ENCODE data around the gene KMT2D.
A peak's percentile ranks its signal among the peaks of the same experiment; 100 is the strongest.
"Not testable (repeated sequence)": the region's sequence is repeated elsewhere in the genome, so short reads cannot be mapped to it uniquely, and the experiment has no call there.

The KMT2D gene

DNA sequence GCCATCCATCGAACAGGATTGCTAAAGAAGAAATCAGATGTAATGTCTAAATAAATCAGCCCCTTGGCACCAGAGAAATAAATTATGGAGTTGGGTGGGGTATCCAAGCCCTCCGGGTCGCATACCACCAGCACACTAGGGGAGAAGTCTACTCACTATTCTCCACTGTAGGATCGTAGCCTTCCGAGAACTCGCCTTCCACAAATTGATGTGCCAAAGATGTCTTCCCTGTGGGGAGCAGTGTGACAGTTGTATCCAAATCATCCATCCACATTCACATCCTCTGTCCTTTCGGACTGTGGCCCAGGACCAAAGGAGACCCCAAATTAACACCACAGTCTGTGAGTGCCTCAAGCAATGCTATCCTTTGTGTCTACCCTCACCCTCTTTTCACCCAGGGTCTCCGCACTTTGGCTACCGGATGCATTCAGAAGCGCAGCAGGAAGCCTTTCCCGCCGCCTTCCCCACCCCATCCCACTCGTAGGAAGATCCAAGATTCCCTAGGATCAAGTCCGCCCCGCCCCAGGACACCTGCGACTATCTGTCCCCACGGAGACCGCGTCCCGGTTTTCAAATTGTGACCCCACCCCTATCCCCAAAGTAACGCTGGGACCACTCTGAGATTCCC is 8.4 kb upstream of the KMT2D start:
- peak overlapping the region; percentile 94 for H3K4me3 ChIP-seq (ENCODE audit: control insufficient read depth, low read depth, low read length)
- TF ChIP-seq, protein P1, sequence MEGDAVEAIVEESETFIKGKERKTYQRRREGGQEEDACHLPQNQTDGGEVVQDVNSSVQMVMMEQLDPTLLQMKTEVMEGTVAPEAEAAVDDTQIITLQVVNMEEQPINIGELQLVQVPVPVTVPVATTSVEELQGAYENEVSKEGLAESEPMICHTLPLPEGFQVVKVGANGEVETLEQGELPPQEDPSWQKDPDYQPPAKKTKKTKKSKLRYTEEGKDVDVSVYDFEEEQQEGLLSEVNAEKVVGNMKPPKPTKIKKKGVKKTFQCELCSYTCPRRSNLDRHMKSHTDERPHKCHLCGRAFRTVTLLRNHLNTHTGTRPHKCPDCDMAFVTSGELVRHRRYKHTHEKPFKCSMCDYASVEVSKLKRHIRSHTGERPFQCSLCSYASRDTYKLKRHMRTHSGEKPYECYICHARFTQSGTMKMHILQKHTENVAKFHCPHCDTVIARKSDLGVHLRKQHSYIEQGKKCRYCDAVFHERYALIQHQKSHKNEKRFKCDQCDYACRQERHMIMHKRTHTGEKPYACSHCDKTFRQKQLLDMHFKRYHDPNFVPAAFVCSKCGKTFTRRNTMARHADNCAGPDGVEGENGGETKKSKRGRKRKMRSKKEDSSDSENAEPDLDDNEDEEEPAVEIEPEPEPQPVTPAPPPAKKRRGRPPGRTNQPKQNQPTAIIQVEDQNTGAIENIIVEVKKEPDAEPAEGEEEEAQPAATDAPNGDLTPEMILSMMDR (IDR thresholded peaks at IDR 0.05; ENCODE audit: control insufficient read depth, insufficient read depth, low read depth, low read length, missing control alignments): no peak
- DNase-seq (ENCODE audit: low read depth): no peak

DNA sequence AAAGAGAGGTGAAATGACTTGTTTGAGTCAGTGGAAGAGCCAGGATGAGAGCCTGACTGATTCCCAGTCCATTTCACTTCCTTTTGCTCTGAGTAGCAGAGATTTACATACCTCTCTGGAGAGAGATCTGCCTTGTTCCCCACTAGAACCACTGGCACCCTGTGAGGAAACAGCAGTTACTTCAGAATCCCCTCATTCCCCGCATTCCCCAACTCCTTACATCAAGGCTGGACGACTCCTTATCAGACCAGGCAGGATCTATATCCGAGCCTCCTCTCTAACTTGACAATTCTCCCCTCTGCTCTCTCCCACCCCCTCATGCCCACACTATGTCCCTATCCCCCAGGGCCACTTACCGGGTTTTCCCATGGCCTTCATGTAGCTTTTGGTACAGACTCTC is 5.5 kb upstream of the KMT2D start:
- TF ChIP-seq, protein P1 (IDR thresholded peaks at IDR 0.05; ENCODE audit: control insufficient read depth, insufficient read depth, low read depth, low read length, missing control alignments): no peak
- H3K4me3 ChIP-seq (ENCODE audit: control insufficient read depth, low read depth, low read length): no peak overlapping the region
- DNase-seq (ENCODE audit: low read depth): no peak

DNA sequence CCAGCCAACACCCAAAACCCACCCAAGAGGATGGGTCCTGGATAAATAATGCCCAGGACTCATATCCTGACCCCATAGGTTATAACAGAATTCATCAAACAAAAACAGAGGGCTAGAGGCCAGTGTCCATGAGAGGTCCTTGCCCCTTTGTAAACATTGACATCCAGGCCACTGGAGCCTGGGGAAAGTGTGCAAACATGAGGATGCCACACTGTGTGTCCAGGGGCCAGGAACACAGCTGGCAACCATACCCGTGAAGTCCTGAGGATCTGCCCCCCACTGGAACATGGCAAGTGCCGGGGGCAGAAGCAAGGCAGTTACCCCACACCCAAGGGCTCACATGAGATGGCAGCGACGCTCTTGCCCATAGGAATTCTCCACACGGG is 4.2 kb upstream of the KMT2D start:
- TF ChIP-seq, protein P1 (IDR thresholded peaks at IDR 0.05; ENCODE audit: control insufficient read depth, insufficient read depth, low read depth, low read length, missing control alignments): no peak
- no peak for DNase-seq (ENCODE audit: low read depth)
- no peak overlapping the region for H3K4me3 ChIP-seq (ENCODE audit: control insufficient read depth, low read depth, low read length)

DNA sequence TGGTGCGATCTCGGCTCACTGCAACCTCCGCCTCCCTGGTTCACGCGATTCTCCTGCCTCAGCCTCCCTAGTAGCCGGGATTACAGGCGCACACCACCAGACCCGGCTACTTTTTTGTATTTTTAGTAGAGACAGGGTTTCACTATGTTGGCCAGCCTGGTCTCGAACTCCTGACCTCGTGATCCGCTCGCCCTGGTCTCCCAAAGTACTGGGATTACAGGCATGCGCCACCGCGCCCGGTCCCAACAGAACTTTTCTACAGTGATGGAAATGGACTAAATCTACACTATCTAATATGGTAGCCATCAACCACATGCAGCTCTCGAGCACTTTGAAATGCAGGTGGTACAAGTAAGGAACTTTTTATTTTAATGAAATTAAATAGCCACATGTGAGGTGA is 1.3 kb upstream of the KMT2D start:
- DNase-seq (ENCODE audit: low read depth); H3K4me3 ChIP-seq (ENCODE audit: control insufficient read depth, low read depth, low read length): not testable (repeated sequence)

DNA sequence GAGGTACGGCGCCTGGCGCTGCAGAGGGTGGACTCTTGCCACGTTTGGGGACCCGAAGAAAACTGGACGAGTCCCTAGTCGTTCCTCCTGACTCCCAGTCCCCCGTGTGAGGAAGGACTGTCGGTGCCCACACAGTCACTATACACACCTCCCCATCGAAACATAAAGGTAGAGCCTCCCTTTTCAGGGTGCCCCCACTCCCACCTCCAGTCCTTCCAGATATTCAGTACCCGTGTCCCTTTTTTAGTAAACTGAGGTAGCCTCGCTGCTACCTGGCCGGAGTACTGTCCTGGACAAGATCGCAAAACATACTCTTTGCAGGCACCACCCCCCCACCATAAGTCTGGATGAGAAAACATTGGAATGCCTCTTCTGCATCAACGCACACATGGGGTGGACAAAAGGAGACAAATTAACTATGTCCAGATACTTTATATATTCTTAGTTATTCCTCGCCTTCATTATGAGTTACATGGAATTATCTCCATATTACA is 610 bp upstream of the KMT2D start:
- TF ChIP-seq, protein P1 (IDR thresholded peaks at IDR 0.05; ENCODE audit: control insufficient read depth, insufficient read depth, low read depth, low read length, missing control alignments): no peak
- peak overlapping the region; percentile 88 for H3K4me3 ChIP-seq (ENCODE audit: control insufficient read depth, low read depth, low read length)
- DNase-seq (ENCODE audit: low read depth): no peak

DNA sequence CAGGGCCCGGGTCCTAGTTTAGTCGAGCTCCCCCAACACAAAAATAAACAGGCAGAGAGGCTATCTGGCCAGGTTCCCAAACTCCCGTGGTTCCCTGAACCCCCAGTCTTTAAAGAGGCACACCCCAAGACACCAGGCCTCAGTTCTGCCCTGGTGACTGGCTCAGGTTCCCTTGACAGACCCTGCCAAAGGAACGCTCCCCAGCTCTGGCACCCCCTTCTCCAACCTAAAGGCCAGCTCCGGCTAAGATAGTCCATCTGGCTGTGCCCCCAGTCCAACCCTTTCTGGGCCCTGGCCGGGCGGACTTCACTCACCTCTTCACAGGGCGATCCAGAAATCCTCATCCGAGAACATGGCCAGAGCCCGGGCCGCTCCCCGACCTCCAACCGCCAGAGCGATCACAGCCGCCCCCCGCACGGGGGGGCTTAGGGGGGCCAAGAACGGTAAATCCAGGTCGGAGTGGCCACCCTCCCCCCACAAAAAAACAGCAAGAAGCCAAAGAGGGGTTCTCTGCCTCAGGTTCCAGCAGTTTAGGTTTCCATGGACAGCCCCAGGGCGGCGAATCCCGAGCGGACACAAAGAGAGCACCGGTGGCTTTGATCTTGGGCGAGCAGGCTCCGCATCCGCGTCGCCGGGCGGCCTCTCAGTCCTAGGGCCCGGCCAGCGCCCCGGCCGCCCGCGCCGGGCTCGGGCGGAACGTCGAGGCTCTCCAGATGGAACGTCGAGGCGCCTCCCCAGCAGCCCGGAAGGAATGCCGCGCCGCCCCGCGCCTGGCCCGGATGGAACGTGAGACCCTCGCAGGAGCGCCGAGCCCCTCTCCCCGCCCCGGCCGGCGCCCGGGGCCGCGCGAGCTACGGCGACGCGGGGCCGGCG is 1.1 kb downstream of the KMT2D start:
- peak overlapping the region; percentile 88 for H3K4me3 ChIP-seq (ENCODE audit: control insufficient read depth, low read depth, low read length)
- no peak for DNase-seq (ENCODE audit: low read depth)
- TF ChIP-seq, protein P1 (IDR thresholded peaks at IDR 0.05; ENCODE audit: control insufficient read depth, insufficient read depth, low read depth, low read length, missing control alignments): no peak

DNA sequence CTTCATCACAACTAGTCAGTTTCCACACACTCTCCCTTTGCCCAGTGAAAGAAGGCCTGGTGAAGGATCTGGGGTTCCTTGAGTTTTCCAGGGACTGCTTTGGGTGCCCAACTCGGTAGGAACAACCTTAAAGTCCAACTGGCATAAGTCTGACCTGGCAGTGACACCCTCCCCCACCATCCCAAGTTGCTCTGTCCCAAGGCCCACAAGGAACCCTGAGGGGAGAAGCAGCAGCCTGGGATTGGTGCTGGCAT is 1.6 kb downstream of the KMT2D start:
- no peak for DNase-seq (ENCODE audit: low read depth)
- TF ChIP-seq, protein P1 (IDR thresholded peaks at IDR 0.05; ENCODE audit: control insufficient read depth, insufficient read depth, low read depth, low read length, missing control alignments): no peak
- H3K4me3 ChIP-seq (ENCODE audit: control insufficient read depth, low read depth, low read length): peak overlapping the region; percentile 88
